Frontal cortex (tissue), 4 donors: Measurements from ENCODE around the gene ENTPD3. TPM values are rescaled to one million over a fixed set of nuclear protein-coding genes. Genes with fewer than 3 reads are reported as not detected.

Experiments used
- DNase-seq, 2 donors: peaks; one replicate each; pipeline ENCODE4 v3.0.0; 2012; ENCODE audit warnings: low spot score in 2 of 2
- FAIRE-seq: peaks from 2 replicates; lab custom pipeline; 2012; peaks lifted over from hg19 to GRCh38; lab: Jason Lieb, UNC
- total RNA-seq: library from RNA; depleted of rRNA; stranded (reverse); fragments of >200 nt; gene quantifications from one replicate; pipeline ENCODE4 v1.2.3, GENCODE V29; 2014
- donor health status: control.
- donor health status: control.
- donor health status: control.

The ENTPD3 gene
- total RNA-seq, 1 donor from 2014 or later = 3.3 TPM

DNA sequence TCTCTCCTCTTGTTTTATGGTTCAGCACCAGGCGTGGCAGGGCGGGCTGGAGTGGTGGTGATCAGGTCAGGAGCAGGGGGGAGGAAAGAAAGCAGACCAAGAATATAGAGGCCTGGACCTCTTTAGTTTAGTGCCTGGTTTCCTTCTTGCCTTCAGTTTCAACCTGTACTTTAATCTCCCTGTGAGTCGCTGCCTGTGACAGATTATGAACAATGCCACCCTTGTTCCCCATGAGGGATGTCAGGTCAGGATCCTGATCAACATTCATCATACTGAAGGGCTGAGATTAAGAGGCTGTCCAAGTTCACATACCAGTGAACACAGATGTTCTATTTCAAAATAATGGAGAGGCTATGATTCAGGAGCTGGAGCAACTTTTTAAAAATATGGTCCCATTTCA lies 11.4 kb downstream of the ENTPD3 start:
- DNase-seq = no peak
- no peak for FAIRE-seq

DNA sequence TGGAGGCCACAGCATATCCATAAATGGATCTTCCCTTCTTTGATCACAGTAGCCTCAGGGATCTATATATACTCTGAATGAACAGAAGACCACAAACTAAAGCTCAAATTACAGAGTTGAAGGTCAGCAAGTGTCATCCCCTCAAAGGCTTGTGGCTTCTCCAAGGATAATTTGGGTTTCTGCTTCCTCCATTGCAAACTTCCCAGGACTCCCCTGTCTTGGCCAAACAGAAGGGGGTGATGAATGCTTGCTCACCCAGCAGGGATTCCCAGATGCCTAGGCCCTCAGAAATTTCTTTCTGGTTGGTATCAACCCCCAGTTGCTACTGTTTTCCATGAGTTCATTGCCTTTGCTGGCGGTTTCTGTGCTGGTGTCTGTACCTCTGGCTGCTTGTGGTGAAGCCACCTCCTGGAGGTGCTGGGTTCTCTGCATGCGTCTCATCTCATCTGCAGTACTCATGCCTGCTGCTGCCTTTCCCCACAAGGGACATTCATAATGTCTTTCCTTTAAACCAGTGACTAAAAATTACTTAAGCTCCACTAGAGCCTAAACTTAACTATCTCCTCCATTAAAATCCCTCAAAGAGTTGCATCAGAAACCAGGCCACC lies 17.7 kb downstream of the ENTPD3 start:
- DNase-seq (no peak), FAIRE-seq (no peak)

GRCh38 chr3:40407007-40407406 lies 20.0 kb downstream of the ENTPD3 start:
- FAIRE-seq (no peak), DNase-seq (no peak)

- no peak for DNase-seq
- no peak for FAIRE-seq
These were observed 20.6 kb downstream of the ENTPD3 start for GRCh38 chr3:40407611-40408010.

GRCh38 chr3:40414270-40414669 lies 27.3 kb downstream of the ENTPD3 start:
- no peak for DNase-seq
- no peak for FAIRE-seq

DNA sequence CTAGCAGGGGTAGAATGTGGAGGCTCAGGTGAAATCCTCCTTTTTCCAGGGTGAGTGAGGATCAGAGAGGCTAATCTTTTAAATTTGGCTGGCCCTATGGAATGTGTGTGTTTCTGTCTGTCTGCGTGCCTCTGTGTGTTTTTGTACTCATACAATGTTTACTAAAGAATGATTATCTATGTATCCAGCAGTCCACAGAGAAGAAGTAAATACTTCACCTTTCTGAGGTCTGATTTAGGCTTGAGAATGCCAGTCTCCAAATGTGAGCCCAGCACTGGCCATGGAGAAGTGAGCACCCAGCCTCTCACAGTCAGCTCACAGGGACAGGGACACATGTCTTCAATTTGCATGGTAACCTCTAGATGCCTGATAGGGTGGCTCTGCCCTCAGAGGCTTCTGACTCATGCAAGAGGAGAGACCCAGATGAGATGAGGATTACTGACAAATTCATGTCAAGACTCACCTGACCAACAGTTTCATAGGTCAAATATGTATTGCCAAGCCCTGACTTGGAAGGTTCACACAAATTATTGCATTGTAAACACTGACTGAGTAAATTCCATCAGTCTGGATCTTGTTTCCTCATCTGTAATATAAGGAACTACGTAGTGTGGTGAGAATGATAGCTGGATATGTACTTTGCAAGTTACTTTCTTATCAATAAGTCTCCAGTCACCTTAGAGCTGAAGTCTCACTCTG lies 31.0 kb downstream of the ENTPD3 start:
- FAIRE-seq = no peak
- DNase-seq = no peak

DNA sequence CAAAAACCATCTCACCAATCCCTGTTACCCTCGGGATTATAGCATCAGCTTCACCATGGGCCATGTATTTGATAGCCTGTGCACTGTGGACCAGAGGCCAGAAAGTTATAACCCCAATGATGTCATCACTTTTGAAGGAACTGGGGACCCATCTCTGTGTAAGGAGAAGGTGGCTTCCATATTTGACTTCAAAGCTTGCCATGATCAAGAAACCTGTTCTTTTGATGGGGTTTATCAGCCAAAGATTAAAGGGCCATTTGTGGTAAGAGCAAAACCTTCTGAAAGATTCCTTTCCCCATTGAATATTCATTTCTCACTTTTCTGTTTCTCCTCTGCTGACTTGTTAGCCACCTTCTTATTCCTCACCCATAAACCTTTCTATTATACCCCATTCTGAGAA lies 35.9 kb downstream of the ENTPD3 start:
- FAIRE-seq (no peak), DNase-seq (no peak)

- FAIRE-seq = no peak
- no peak for DNase-seq
These were observed 40.2 kb downstream of the ENTPD3 start for GRCh38 chr3:40427045-40427669.

DNA sequence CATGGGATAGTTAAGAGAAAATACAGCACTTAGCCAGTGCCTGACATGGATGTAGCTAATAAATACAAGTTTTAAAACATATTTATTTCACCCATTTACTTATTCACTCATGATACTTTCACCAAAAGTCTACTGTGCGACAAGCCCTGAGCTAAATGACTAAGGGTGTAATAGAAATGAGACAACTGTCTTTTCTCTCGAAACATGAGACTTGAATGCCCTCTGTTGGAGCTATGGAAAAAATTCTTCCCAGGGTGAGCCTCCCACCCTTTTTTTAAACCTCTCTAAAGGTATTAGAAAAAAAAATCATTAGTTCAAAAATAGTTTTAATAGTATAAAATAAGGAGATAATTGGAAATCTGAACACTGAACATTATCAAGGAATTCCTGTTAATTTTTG lies 45.8 kb downstream of the ENTPD3 start:
- FAIRE-seq (no peak), DNase-seq (no peak)

- FAIRE-seq (no peak), DNase-seq (no peak)
These were observed 50.9 kb downstream of the ENTPD3 start for GRCh38 chr3:40437889-40438288.

DNA sequence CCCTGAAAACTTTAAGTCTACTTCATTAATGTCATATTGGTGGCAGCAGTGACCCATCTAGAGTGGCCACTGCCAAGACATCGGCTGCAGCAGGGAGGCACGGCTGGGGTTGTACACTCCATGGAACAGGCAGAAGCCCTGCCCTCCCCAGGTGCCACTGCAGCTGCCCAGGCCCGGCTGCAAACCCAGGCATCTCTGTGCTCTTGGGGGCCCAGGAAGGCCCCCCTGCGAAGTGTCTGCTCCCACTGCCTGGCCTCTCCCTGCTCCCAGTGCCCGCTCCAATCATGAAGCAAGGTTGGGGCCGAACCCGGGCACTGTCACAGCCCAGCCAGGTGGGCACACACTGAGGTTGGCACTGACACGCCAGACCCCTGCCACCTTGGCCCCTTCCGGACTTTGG lies 58.1 kb downstream of the ENTPD3 start:
- DNase-seq = no peak
- no peak for FAIRE-seq

GRCh38 chr3:40445880-40446279 lies 58.9 kb downstream of the ENTPD3 start:
- no peak for FAIRE-seq
- no peak for DNase-seq

DNA sequence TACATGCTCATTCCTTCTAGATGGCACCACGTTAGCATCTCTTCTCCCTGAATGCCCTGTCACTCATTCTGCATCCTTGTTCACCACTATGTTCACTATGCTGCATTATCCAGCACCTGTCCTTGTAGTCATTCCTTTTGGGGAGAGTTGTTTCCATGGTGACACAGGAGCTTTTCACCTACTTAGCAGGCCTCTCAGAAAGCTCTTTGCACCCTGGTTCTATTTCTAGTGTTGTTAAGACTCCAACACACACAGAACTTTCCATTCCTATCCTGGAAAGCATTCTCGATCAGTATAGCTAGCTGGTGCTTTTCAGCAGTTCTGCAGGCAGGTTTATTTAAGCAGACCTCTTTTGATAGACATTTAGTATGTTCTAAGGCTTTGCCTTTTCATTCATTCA lies 63.5 kb downstream of the ENTPD3 start:
- no peak for DNase-seq
- no peak for FAIRE-seq

GRCh38 chr3:40451551-40451950 lies 64.6 kb downstream of the ENTPD3 start:
- no peak for FAIRE-seq
- no peak for DNase-seq

DNA sequence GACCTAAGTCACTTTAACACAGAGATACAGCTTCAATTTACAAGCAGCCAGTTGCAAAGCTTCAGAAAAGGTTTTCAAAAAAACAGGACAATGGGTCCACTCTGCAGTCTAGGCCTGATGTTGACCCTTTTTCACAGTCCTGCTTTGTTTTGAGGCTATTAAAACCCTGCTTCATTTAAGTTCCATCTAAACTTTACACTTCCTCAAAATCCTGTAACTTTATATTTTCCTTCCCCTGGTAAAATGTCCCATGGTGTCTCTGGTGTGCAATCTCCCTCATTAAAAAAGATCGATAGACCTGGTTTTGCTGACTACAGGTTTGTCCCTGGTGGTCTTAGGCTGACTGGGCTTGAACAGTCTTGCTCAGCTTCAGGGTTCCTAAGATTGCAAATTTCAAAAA lies 65.1 kb downstream of the ENTPD3 start:
- no peak for DNase-seq
- FAIRE-seq = no peak

DNA sequence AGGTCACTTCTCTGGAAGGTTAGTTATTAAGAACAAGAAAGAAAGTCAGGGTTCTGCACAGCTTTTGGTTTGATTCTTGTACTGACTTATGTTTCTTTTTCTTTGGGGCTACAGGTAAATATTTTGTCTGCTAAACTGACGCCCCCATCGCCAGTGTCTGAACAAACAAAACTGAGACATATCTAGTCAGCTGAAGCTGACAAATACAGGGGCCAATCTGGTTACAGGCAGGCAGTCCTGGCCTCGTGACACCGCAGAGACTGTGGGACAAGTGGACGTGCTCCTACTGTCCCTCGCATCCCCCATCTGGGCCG lies 65.5 kb downstream of the ENTPD3 start:
- DNase-seq = no peak

DNA sequence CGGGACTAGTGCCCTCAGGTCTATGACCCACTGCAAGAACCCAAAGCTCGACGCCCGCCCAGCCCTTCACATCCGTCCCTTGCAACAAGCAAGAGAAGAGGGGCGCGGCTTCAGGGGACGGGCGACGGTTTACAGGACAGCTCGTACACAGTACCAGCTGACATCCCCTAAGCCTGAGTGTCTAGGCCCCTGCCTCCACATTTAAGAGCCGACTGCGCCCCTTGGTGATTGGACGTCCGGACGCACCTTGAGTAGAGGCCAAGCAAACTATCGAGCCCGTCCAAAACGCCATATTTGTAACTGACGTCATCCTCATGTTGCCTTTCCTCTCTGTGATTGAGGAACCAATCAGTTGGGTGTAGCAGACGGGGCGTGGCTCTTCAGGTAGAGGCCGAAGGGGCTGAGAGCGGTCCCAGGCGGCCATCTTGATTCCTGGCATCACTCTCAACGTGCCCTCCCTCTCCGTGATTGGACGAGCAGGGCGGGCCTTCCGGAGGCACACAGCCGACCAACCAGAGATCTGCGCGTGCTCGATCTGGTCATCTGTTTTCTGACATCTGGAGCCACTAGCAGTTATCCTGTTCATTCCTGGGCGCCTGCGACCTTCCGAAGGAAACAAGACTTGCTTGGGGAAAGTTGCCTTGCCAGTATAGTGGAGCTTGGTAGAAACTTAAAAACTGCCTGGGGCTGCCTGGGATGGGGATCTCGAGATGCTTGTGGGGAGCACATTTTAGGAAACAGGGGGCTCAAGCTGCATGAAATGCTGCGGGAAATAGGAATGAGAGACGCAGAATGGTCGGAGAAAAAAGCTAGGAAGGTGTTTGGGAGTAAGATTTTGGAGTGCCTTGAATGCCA lies 66.1 kb downstream of the ENTPD3 start:
- no peak for FAIRE-seq
- DNase-seq = peak; percentile 83 to 91

More for the DNA sequence above, 65.5 kb downstream of the ENTPD3 start:
- FAIRE-seq = no peak

GRCh38 chr3:40453933-40454332 lies 66.9 kb downstream of the ENTPD3 start:
- no peak for DNase-seq
- no peak for FAIRE-seq

- DNase-seq = no peak
- no peak for FAIRE-seq
These were observed 68.3 kb downstream of the ENTPD3 start for GRCh38 chr3:40455328-40455727.

DNA sequence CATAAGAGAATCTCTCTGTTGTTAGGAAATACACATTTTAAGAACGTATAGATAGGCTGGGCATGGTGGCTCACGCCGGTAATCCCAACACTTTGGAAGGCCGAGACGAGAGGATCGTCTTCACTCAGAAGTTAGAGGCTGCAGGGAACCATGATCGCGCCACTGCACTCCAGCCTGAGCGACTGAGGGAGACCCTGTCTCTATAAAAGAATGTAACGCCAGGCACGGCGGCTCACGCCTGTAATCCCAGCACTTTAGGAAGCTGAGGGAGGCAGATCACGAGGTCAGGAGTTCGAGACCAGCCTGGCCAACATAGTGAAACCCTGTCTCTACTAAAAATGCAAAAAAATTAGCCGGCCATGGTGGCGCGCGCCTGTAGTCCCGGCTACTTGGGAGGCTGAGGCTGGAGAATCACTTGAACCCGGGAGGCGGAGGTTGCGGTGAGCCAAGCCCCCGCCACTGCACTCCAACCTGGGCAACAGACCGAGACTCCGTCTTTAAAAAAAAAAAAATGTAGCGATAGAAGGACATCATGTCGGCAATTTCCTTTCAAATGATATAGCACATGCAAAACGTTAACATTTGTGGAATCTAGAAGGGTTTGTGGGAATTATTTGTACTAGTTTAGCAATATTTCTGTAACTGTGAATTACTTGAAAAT lies 69.4 kb downstream of the ENTPD3 start:
- DNase-seq (no peak), FAIRE-seq (no peak)
